HL-60 (cell line): Measurements from ENCODE around the gene NDUFB7.
"Not testable (repeated sequence)": the region's sequence is repeated elsewhere in the genome, so short reads cannot be mapped to it uniquely, and the experiment has no call there.

ENCODE experiments used
- DNase-seq, 2 experiments: peaks; one replicate each; pipeline ENCODE4 v3.0.0-alpha.2; 2010 to 2020; ENCODE audit warnings: low read depth in 1 of 2, low spot score in 1 of 2
- H3K27ac ChIP-seq: fragments of 250-450 bp; sonication (Bioruptor Pico); replicated peaks from 2 replicates; pipeline ENCODE4 v1.5.1; 2020; ENCODE audit warnings: mild to moderate bottlenecking, moderate library complexity
- H3K27me3 ChIP-seq: fragments of 250-450 bp; sonication (Bioruptor Pico); 2 replicates; pipeline ENCODE4 v1.5.1; 2021; ENCODE audit warnings: mild to moderate bottlenecking, moderate library complexity; ENCODE audit not compliant: insufficient read depth, poor library complexity, severe bottlenecking
- H3K4me3 ChIP-seq: replicated peaks from 2 replicates; pipeline ENCODE4 v1.5.1; 2011; ENCODE audit warnings: mild to moderate bottlenecking, control low read depth, low read length; ENCODE audit not compliant: insufficient read depth
- GABPA ChIP-seq: IDR thresholded peaks from 2 replicates; pipeline ENCODE4 v1.6.1; 2012; ENCODE audit warnings: low read depth
- POLR2AphosphoS5 ChIP-seq: IDR thresholded peaks from 2 replicates; pipeline ENCODE4 v1.6.1; 2012; ENCODE audit warnings: low read depth
- REST ChIP-seq: IDR thresholded peaks from 2 replicates; pipeline ENCODE4 v1.6.1; 2012; ENCODE audit warnings: low read depth; ENCODE audit not compliant: insufficient replicate concordance
- SPI1 ChIP-seq: IDR thresholded peaks from 2 replicates; pipeline ENCODE4 v1.6.1; 2012; ENCODE audit warnings: low read depth, mild to moderate bottlenecking, borderline replicate concordance
- TF ChIP-seq, protein P1 (sequence below): IDR thresholded peaks from one replicate; pipeline ENCODE4 v1.5.1; 2011; ENCODE audit warnings: low read length, control low read depth, inconsistent platforms; ENCODE audit not compliant: insufficient read depth

Gene NDUFB7

DNA sequence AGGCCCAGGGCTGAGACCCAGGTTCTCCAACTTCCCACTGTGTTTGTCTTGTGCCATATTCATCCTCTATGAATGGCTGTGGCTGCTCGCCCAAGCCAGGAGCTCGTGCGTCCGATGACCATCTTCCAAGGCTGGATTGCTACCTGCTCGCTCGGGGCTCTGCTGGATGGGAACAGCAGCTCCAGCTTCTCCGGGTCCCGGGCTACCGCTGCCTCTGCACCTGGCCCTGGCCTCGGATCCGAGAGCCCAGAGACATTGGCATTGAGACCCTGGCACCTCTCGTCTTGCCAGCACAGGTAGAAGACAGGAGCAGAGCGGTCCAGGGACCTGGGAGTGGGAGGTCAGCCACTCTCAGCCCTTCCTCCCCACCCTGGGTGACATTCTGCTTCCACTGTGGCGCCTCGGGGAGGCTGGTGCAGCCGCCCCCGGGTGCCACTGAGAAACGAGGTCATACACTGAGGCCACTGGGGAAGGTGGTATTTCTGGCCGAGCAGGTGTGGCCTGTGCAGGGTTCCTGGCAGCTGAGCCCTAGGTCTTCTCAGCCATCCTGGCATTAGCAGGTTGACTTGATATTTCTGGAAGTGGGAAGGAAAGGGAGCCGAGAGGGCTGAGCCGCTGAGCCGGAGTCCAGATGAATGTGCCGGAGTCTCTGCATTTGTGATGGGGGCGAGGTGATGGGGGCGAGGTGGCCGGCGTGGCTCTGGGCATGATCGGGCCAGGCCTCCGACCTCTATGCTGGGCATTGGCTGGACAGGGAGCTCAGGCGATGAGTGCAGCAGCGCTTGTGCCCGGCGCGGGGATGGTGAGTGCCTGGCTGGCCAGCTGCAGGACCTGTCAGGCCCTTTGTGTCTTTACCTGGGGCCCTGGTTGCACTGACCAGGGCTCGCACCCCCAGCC lies 18.6 kb downstream of the NDUFB7 start:
- Histone ChIP-seq H3K27me3 (no peaks in the 10 kb centered on the region), H3K27ac (no peak overlapping the region), H3K4me3 (no peak overlapping the region)
- TF ChIP-seq POLR2AphosphoS5 (no peak), REST (no peak)
- TF ChIP-seq, protein P1, sequence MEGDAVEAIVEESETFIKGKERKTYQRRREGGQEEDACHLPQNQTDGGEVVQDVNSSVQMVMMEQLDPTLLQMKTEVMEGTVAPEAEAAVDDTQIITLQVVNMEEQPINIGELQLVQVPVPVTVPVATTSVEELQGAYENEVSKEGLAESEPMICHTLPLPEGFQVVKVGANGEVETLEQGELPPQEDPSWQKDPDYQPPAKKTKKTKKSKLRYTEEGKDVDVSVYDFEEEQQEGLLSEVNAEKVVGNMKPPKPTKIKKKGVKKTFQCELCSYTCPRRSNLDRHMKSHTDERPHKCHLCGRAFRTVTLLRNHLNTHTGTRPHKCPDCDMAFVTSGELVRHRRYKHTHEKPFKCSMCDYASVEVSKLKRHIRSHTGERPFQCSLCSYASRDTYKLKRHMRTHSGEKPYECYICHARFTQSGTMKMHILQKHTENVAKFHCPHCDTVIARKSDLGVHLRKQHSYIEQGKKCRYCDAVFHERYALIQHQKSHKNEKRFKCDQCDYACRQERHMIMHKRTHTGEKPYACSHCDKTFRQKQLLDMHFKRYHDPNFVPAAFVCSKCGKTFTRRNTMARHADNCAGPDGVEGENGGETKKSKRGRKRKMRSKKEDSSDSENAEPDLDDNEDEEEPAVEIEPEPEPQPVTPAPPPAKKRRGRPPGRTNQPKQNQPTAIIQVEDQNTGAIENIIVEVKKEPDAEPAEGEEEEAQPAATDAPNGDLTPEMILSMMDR = no peak
- DNase-seq = no peak

GRCh38 chr19:14552006-14552360 lies 19.9 kb downstream of the NDUFB7 start:
- H3K27ac ChIP-seq = peak overlapping the region; percentile 67
- not testable (repeated sequence) for H3K27me3 ChIP-seq, DNase-seq, H3K4me3 ChIP-seq

DNA sequence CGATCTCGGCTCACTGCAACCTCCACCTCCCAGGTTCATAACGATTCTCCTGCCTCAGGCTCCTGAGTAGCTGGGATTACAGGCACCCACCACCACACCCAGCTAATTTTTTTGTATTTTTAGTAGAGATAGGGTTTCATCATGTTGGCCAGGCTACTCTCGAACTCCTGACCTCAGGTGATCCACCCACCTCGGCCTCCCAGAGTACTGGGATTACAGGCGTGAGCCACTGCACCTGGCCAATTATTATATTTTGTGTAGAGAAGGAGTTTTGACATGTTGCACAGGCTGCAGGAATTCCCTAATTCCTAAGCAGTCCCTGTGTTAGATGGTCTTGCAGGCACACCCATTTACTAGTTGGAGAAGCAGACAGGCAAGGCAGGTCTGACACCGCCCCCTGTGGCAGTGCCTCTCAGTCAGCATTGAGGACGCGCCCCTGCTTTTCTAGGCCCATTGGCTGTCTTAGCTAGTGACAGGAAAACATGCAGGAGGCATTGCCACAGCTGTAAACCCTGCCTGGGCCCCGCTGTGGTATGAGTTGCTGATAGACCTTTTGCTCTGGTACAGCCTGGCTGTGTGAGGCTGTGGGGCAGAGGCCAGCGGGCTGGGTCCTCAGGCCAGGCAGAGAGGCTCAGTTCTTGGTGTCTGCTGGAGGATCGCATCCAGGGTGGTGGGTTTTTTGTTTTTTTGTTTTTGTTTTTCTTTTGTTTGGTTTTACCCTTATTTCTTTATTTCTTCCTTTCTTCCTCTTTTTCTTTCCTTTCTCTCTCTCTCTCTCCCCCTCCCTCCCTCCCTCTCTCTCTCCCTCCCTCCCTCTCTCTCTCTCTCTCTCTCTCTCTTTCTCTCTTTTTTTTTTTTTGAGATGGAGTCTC lies 20.5 kb downstream of the NDUFB7 start:
- peak; percentile 67 to 98 for DNase-seq
- H3K4me3 ChIP-seq, H3K27me3 ChIP-seq: not testable (repeated sequence)
- peak overlapping the region; percentile 67 for H3K27ac ChIP-seq
- TF ChIP-seq POLR2AphosphoS5 = peak; percentile 71
- TF ChIP-seq, protein P1 = peak; percentile 59

DNA sequence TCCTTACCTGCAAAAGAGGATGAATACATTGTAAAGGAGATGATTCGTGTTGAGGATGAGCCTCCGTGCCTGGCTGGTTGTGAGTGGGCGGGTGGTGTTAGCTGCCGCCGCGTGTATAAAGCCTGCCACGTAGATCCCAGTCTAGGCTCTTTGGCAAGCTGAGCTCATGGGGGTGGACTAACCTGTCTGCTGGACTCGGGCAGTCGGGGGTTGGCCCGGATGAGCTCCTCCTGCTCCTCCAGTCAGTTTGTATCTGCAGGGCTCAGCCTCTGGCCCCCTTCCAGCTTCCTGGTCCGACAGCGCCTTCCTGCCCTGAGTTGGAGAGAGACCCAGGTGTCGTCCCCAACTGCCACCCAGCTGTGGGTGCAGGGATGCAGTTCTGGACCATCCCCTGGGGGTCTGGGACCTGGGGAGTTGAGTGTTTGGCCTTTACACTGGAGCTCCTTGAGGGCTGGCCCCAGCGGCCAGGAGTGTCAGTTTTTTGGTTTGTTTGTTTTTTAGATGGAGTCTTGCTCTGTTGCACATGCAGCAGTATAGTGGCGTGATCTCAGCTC lies 21.6 kb downstream of the NDUFB7 start:
- Histone ChIP-seq H3K4me3 (no peak overlapping the region), H3K27ac (peak overlapping the region; percentile 37)
- TF ChIP-seq SPI1 (no peak), REST (no peak), POLR2AphosphoS5 (no peak), GABPA (no peak)
- TF ChIP-seq, protein P1 = no peak

More for the DNA sequence above, 21.6 kb downstream of the NDUFB7 start:
- no peaks in the 10 kb centered on the region for H3K27me3 ChIP-seq
- no peak for DNase-seq
